ENCODE results near the gene ANKRD27.
A peak's percentile ranks its signal among the peaks of the same experiment; 100 is the strongest.

ANKRD27 gene

DNA sequence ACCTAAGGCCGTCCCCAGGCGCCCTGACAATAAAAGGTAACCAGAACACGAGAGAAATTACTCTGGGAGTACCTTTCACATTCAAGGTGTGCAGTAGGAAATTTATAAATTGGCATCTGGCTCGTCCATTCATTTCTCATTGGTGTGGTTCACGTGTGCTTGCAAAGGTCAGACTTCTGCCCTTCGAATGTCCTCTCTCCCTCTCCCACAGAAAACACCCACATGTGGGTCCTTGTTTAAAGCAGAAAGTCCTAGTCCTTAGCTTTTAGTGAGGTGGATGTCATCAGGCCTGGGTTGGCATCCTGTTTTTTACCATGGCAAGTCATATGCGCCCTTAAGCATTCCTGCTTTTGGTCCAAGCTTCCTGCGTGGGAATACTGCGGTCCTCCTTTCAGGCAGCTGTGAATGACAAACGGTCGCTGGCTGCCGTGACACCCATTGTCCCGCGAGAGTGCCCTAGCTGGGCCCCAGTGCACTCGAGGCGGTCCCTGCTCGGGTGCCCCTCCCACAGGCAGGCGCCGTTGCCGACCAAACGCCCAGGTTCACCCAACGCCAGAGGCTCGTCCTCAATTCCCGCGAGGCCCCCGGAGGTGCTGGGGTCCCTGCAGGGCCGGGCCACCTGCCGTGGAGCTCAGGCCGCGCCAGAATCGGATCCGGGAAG lies 16.4 kb upstream of the ANKRD27 start, which contains the start of gene NUDT19:
NUDT19 (plus strand) TSS at position 531 of the 661 bp plus-strand sequence. CDS start 140 bp downstream, outside the sequence.
- Histone ChIP-seq H3K36me3 (ENCODE audit: control insufficient read depth in 1 of 2, insufficient read depth in 2 of 2, low read length in 2 of 2) (no peaks in the 10 kb centered on the region), H3K27me3 (ENCODE audit: control insufficient read depth in 1 of 2, insufficient read depth in 2 of 2, low read length in 2 of 2) (no peaks in the 10 kb centered on the region), H3K27ac (ENCODE audit: low read depth, low read length) (peak within 1 kb of the TSS; percentile 78), H3K4me3 (ENCODE audit: low read depth in 1 of 2, low read length in 2 of 2) (peak within 1 kb of the TSS; percentile 88 to 89), H3K9me3 (ENCODE audit: control insufficient read depth in 1 of 2, low read length in 2 of 2) (no peaks in the 10 kb centered on the region), H3K9ac (ENCODE audit: low read depth in 1 of 2, low read length in 2 of 2) (peak within 1 kb of the TSS; percentile 87 to 92), H3K4me1 (ENCODE audit: control insufficient read depth in 1 of 2, insufficient read depth in 2 of 2, low read length in 2 of 2) (peaks cover 18 to 30% of the 10 kb centered on the region in 2 donors)

DNA sequence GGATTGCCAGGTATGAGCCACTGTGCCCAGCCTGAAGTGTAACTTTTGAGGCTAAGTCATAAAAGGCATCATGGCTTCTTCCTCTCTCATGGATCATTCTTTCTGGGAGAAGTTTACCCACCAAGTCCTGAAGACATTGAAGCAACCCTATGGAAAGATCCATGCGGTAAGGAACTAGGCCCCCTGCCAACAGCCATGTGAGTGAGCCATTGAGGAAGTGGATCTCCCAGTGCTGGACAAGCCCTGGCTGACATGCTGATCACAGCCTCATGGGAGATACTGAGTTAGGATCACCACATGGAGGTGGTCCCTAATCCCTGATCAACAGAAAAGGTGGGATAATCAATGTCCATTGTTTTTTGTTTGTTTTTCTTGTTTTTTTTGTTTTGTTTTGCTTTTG lies 13.3 kb upstream of the ANKRD27 start:
- no peak overlapping the region for H3K9ac ChIP-seq (ENCODE audit: low read depth in 1 of 2, low read length in 2 of 2)
- H3K9me3 ChIP-seq (ENCODE audit: control insufficient read depth in 1 of 2, low read length in 2 of 2) = no peaks in the 10 kb centered on the region
- no peaks in the 10 kb centered on the region for H3K36me3 ChIP-seq (ENCODE audit: control insufficient read depth in 1 of 2, insufficient read depth in 2 of 2, low read length in 2 of 2)
- H3K27ac ChIP-seq (ENCODE audit: low read depth, low read length) = no peak overlapping the region
- H3K4me3 ChIP-seq (ENCODE audit: low read depth in 1 of 2, low read length in 2 of 2) = no peak overlapping the region
- H3K27me3 ChIP-seq (ENCODE audit: control insufficient read depth in 1 of 2, insufficient read depth in 2 of 2, low read length in 2 of 2) = no peaks in the 10 kb centered on the region
- peaks cover 18% of the 10 kb centered on the region in 2 donors for H3K4me1 ChIP-seq (ENCODE audit: control insufficient read depth in 1 of 2, insufficient read depth in 2 of 2, low read length in 2 of 2)

- H3K27me3 ChIP-seq (ENCODE audit: control insufficient read depth in 1 of 2, insufficient read depth in 2 of 2, low read length in 2 of 2) = no peaks in the 10 kb centered on the region
- H3K4me1 ChIP-seq (ENCODE audit: control insufficient read depth in 1 of 2, insufficient read depth in 2 of 2, low read length in 2 of 2) = peaks cover 12% of the 10 kb centered on the region in 2 donors
- no peak overlapping the region for H3K27ac ChIP-seq (ENCODE audit: low read depth, low read length)
- no peak overlapping the region for H3K9ac ChIP-seq (ENCODE audit: low read depth in 1 of 2, low read length in 2 of 2)
- H3K36me3 ChIP-seq (ENCODE audit: control insufficient read depth in 1 of 2, insufficient read depth in 2 of 2, low read length in 2 of 2) = no peaks in the 10 kb centered on the region
- H3K4me3 ChIP-seq (ENCODE audit: low read depth in 1 of 2, low read length in 2 of 2) = no peak overlapping the region
- H3K9me3 ChIP-seq (ENCODE audit: control insufficient read depth in 1 of 2, low read length in 2 of 2) = no peaks in the 10 kb centered on the region
Observed at GRCh38 chr19:32687681-32688080, 12.7 kb upstream of the ANKRD27 start.

- H3K9me3 ChIP-seq (ENCODE audit: control insufficient read depth in 1 of 2, low read length in 2 of 2) = no peaks in the 10 kb centered on the region
- no peaks in the 10 kb centered on the region for H3K36me3 ChIP-seq (ENCODE audit: control insufficient read depth in 1 of 2, insufficient read depth in 2 of 2, low read length in 2 of 2)
- H3K9ac ChIP-seq (ENCODE audit: low read depth in 1 of 2, low read length in 2 of 2) = no peak overlapping the region
Observed at GRCh38 chr19:32686847-32687475, 12.0 kb upstream of the ANKRD27 start.

DNA sequence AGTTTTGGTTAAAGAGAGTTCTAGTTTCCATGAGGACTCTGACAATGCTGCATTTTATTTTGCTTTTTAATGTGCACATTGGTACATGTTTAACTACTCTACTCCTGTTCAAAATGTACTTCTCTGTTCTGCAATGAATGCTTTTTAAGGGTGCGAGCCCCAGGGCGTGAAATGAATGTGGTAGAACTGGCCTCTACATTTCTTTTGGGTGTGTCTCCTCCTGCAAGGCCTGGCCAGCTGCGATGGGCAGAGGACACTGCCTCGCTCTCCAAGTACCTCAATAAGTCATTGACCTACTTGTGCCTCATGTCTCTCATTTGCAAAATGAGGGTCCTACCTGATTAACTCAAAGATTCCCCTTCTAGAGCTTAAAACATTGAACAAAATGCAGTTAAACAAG lies 7.3 kb upstream of the ANKRD27 start:
- H3K9me3 ChIP-seq (ENCODE audit: control insufficient read depth in 1 of 2, low read length in 2 of 2) = no peaks in the 10 kb centered on the region
- H3K4me3 ChIP-seq (ENCODE audit: low read depth in 1 of 2, low read length in 2 of 2) = no peak overlapping the region
- no peaks in the 10 kb centered on the region for H3K4me1 ChIP-seq (ENCODE audit: control insufficient read depth in 1 of 2, insufficient read depth in 2 of 2, low read length in 2 of 2)
- peaks cover 2 to 7% of the 10 kb centered on the region in 2 donors for H3K27me3 ChIP-seq (ENCODE audit: control insufficient read depth in 1 of 2, insufficient read depth in 2 of 2, low read length in 2 of 2)
- no peak overlapping the region for H3K27ac ChIP-seq (ENCODE audit: low read depth, low read length)
- no peaks in the 10 kb centered on the region for H3K36me3 ChIP-seq (ENCODE audit: control insufficient read depth in 1 of 2, insufficient read depth in 2 of 2, low read length in 2 of 2)
- no peak overlapping the region for H3K9ac ChIP-seq (ENCODE audit: low read depth in 1 of 2, low read length in 2 of 2)

More at GRCh38 chr19:32686847-32687475, 12.0 kb upstream of the ANKRD27 start:
- Histone ChIP-seq H3K4me3 (ENCODE audit: low read depth in 1 of 2, low read length in 2 of 2) (no peak overlapping the region), H3K4me1 (ENCODE audit: control insufficient read depth in 1 of 2, insufficient read depth in 2 of 2, low read length in 2 of 2) (peaks cover 9% of the 10 kb centered on the region in 2 donors), H3K27ac (ENCODE audit: low read depth, low read length) (no peak overlapping the region), H3K27me3 (ENCODE audit: control insufficient read depth in 1 of 2, insufficient read depth in 2 of 2, low read length in 2 of 2) (no peaks in the 10 kb centered on the region)

DNA sequence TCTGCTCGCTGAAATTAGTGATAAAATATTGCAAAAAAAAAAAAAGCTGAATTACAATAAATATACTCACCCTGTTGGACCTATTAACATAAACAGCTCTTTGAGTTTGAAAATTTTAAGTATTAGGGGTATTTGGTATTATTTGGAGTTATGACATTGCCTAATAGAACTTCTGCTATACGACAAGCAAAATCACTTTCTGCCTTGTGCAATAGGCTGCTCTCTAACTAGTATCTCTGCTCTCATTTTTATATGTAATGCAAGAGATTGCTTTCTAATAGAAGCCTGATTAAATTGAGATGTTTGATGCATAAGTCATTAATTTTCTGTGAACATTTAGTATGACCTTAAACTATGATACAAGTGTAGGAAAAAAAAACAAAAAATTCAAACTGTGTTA lies 6.0 kb upstream of the ANKRD27 start:
- Histone ChIP-seq H3K9me3 (ENCODE audit: control insufficient read depth in 1 of 2, low read length in 2 of 2) (no peaks in the 10 kb centered on the region), H3K4me3 (ENCODE audit: low read depth in 1 of 2, low read length in 2 of 2) (no peak overlapping the region), H3K4me1 (ENCODE audit: control insufficient read depth in 1 of 2, insufficient read depth in 2 of 2, low read length in 2 of 2) (peaks cover 0 to 11% of the 10 kb centered on the region in 2 donors), H3K36me3 (ENCODE audit: control insufficient read depth in 1 of 2, insufficient read depth in 2 of 2, low read length in 2 of 2) (no peaks in the 10 kb centered on the region), H3K27me3 (ENCODE audit: control insufficient read depth in 1 of 2, insufficient read depth in 2 of 2, low read length in 2 of 2) (peaks cover 13 to 16% of the 10 kb centered on the region in 2 donors), H3K9ac (ENCODE audit: low read depth in 1 of 2, low read length in 2 of 2) (no peak overlapping the region), H3K27ac (ENCODE audit: low read depth, low read length) (no peak overlapping the region)

DNA sequence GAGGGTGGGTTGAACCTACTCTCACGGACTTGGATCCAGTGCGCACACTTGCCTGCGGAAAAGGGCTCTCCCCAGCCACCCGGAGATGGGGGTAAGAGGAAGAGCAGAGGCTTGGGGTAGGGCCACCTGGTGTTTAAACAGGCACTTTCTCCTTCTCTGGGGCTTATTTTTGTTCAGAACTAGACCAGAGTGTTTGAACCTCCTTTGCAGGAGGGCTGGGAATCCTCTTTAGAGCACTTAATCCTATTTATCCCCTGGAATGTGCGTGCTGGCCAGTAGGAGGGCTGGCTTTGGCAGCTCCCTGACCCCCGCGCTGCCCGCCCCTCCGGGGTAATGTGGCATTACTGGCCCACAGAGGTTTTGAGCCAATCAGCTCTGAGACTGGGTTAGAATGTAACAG lies 2.7 kb upstream of the ANKRD27 start:
- no peak overlapping the region for H3K27ac ChIP-seq (ENCODE audit: low read depth, low read length)
- no peak overlapping the region for H3K4me3 ChIP-seq (ENCODE audit: low read depth in 1 of 2, low read length in 2 of 2)
- H3K4me1 ChIP-seq (ENCODE audit: control insufficient read depth in 1 of 2, insufficient read depth in 2 of 2, low read length in 2 of 2) = peaks cover 6 to 32% of the 10 kb centered on the region in 2 donors
- peaks cover 14 to 16% of the 10 kb centered on the region in 2 donors for H3K27me3 ChIP-seq (ENCODE audit: control insufficient read depth in 1 of 2, insufficient read depth in 2 of 2, low read length in 2 of 2)
- H3K9me3 ChIP-seq (ENCODE audit: control insufficient read depth in 1 of 2, low read length in 2 of 2) = no peaks in the 10 kb centered on the region
- H3K9ac ChIP-seq (ENCODE audit: low read depth in 1 of 2, low read length in 2 of 2) = no peak overlapping the region
- no peaks in the 10 kb centered on the region for H3K36me3 ChIP-seq (ENCODE audit: control insufficient read depth in 1 of 2, insufficient read depth in 2 of 2, low read length in 2 of 2)

- Histone ChIP-seq H3K9me3 (ENCODE audit: control insufficient read depth in 1 of 2, low read length in 2 of 2) (no peaks in the 10 kb centered on the region), H3K4me3 (ENCODE audit: low read depth in 1 of 2, low read length in 2 of 2) (no peak overlapping the region), H3K36me3 (ENCODE audit: control insufficient read depth in 1 of 2, insufficient read depth in 2 of 2, low read length in 2 of 2) (no peaks in the 10 kb centered on the region), H3K27me3 (ENCODE audit: control insufficient read depth in 1 of 2, insufficient read depth in 2 of 2, low read length in 2 of 2) (peaks cover 14 to 16% of the 10 kb centered on the region in 2 donors), H3K4me1 (ENCODE audit: control insufficient read depth in 1 of 2, insufficient read depth in 2 of 2, low read length in 2 of 2) (peaks cover 7 to 35% of the 10 kb centered on the region in 2 donors), H3K9ac (ENCODE audit: low read depth in 1 of 2, low read length in 2 of 2) (no peak overlapping the region), H3K27ac (ENCODE audit: low read depth, low read length) (no peak overlapping the region)
Observed at GRCh38 chr19:32676895-32677359, 1.9 kb upstream of the ANKRD27 start.

GRCh38 chr19:32676186-32676894 lies 1.4 kb upstream of the ANKRD27 start:
- H3K27ac ChIP-seq (ENCODE audit: low read depth, low read length) = no peak overlapping the region
- H3K4me1 ChIP-seq (ENCODE audit: control insufficient read depth in 1 of 2, insufficient read depth in 2 of 2, low read length in 2 of 2) = peaks cover 7 to 35% of the 10 kb centered on the region in 2 donors
- no peaks in the 10 kb centered on the region for H3K9me3 ChIP-seq (ENCODE audit: control insufficient read depth in 1 of 2, low read length in 2 of 2)
- peaks cover 14 to 16% of the 10 kb centered on the region in 2 donors for H3K27me3 ChIP-seq (ENCODE audit: control insufficient read depth in 1 of 2, insufficient read depth in 2 of 2, low read length in 2 of 2)
- H3K4me3 ChIP-seq (ENCODE audit: low read depth in 1 of 2, low read length in 2 of 2) = peak overlapping the region; percentile 84 to 90
- no peaks in the 10 kb centered on the region for H3K36me3 ChIP-seq (ENCODE audit: control insufficient read depth in 1 of 2, insufficient read depth in 2 of 2, low read length in 2 of 2)
- peak overlapping the region in 1 of 2 donors; percentile 25 for H3K9ac ChIP-seq (ENCODE audit: low read depth in 1 of 2, low read length in 2 of 2)

GRCh38 chr19:32675720-32676185 lies 773 bp upstream of the ANKRD27 start, which contains the start of gene RGS9BP:
Gene RGS9BP (plus strand): TSS chr19:32675848. CDS start chr19:32676264, 416 bp downstream.
- H3K9ac ChIP-seq (ENCODE audit: low read depth in 1 of 2, low read length in 2 of 2) = peak within 1 kb of the TSS; percentile 61 to 72
- peaks cover 7 to 35% of the 10 kb centered on the region in 2 donors for H3K4me1 ChIP-seq (ENCODE audit: control insufficient read depth in 1 of 2, insufficient read depth in 2 of 2, low read length in 2 of 2)
- H3K9me3 ChIP-seq (ENCODE audit: control insufficient read depth in 1 of 2, low read length in 2 of 2) = no peaks in the 10 kb centered on the region
- no peaks in the 10 kb centered on the region for H3K36me3 ChIP-seq (ENCODE audit: control insufficient read depth in 1 of 2, insufficient read depth in 2 of 2, low read length in 2 of 2)
- peak within 1 kb of the TSS; percentile 84 to 90 for H3K4me3 ChIP-seq (ENCODE audit: low read depth in 1 of 2, low read length in 2 of 2)
- H3K27me3 ChIP-seq (ENCODE audit: control insufficient read depth in 1 of 2, insufficient read depth in 2 of 2, low read length in 2 of 2) = peaks cover 14 to 16% of the 10 kb centered on the region in 2 donors
- peak within 1 kb of the TSS; percentile 51 for H3K27ac ChIP-seq (ENCODE audit: low read depth, low read length)
